ENCODE data around the gene ACTL8. TPM values are rescaled to one million over a fixed set of nuclear protein-coding genes. Genes with fewer than 3 reads are reported as not detected.

ACTL8 gene
- total RNA-seq, 1 donor from 2014 or later = not detected

GRCh38 chr1:17857109-17857499 is 102.0 kb downstream of the ACTL8 start:
- intact Hi-C loops (cut with DNase I) = no loop called here
- DNase-seq (ENCODE audit: missing footprints) (no peak), ATAC-seq (no peak)

GRCh38 chr1:17857996-17858395 is 102.9 kb downstream of the ACTL8 start:
- DNase-seq (ENCODE audit: missing footprints) (no peak), ATAC-seq (no peak)
- intact Hi-C loops (cut with DNase I) = no loop called here

GRCh38 chr1:17860812-17861211 is 105.7 kb downstream of the ACTL8 start:
- no peak for DNase-seq (ENCODE audit: missing footprints)
- intact Hi-C loops (cut with DNase I) = no loop called here
- ATAC-seq = no peak

GRCh38 chr1:17861685-17862084 is 106.6 kb downstream of the ACTL8 start:
- DNase-seq (ENCODE audit: missing footprints) (no peak), ATAC-seq (no peak)
- intact Hi-C loops (cut with DNase I) = no loop called here

GRCh38 chr1:17862121-17862520 is 107.0 kb downstream of the ACTL8 start:
- no peak for DNase-seq (ENCODE audit: missing footprints)
- intact Hi-C loops (cut with DNase I) = no loop called here
- ATAC-seq = no peak

GRCh38 chr1:17865912-17866739 is 111.0 kb downstream of the ACTL8 start:
- ATAC-seq = no peak
- intact Hi-C loops (cut with DNase I) = no loop called here
- no peak for DNase-seq (ENCODE audit: missing footprints)

- ATAC-seq (no peak), DNase-seq (ENCODE audit: missing footprints) (no peak)
- intact Hi-C loops (cut with DNase I) = no loop called here
Observed at GRCh38 chr1:17866740-17867029, 111.6 kb downstream of the ACTL8 start.

GRCh38 chr1:17867470-17867869 is 112.3 kb downstream of the ACTL8 start:
- intact Hi-C loops (cut with DNase I) = no loop called here
- no peak for DNase-seq (ENCODE audit: missing footprints)
- ATAC-seq = no peak

- intact Hi-C loops (cut with DNase I) = no loop called here
- ATAC-seq (no peak), DNase-seq (ENCODE audit: missing footprints) (no peak)
Observed at GRCh38 chr1:17869815-17870214, 114.7 kb downstream of the ACTL8 start.

- intact Hi-C loops (cut with DNase I) = no loop called here
- no peak for ATAC-seq
- no peak for DNase-seq (ENCODE audit: missing footprints)
Observed at GRCh38 chr1:17870679-17871078, 115.5 kb downstream of the ACTL8 start.

- ATAC-seq = peak; percentile 81
- no peak for DNase-seq (ENCODE audit: missing footprints)
- intact Hi-C loops (cut with DNase I) = no loop called here
Observed at GRCh38 chr1:17873007-17873675, 118.0 kb downstream of the ACTL8 start.

GRCh38 chr1:17874231-17874630 is 119.1 kb downstream of the ACTL8 start:
- intact Hi-C loops (cut with DNase I) = loop anchor here (2.0 kb wide), 1 partner anchor 17 kb away; no protein-coding TSS in a partner anchor
- ATAC-seq (no peak), DNase-seq (ENCODE audit: missing footprints) (no peak)

- intact Hi-C loops (cut with DNase I) = loop anchor here (2.0 kb wide), 1 partner anchor 16 kb away; no protein-coding TSS in a partner anchor
- ATAC-seq = peak; percentile 29
- no peak for DNase-seq (ENCODE audit: missing footprints)
Observed at GRCh38 chr1:17874710-17875109, 119.6 kb downstream of the ACTL8 start.

- intact Hi-C loops (cut with DNase I) = loop anchor here (2.0 kb wide), 1 partner anchor 15 kb away; no protein-coding TSS in a partner anchor
- ATAC-seq = no peak
- DNase-seq (ENCODE audit: missing footprints) = no peak
Observed at GRCh38 chr1:17875171-17875881, 120.2 kb downstream of the ACTL8 start.

GRCh38 chr1:17875882-17876280 is 120.7 kb downstream of the ACTL8 start:
- intact Hi-C loops (cut with DNase I) = loop anchor here (2.0 kb wide), 1 partner anchor 15 kb away; no protein-coding TSS in a partner anchor
- DNase-seq (ENCODE audit: missing footprints) (no peak), ATAC-seq (peak; percentile 83)

Other genes with a start within 250 kb of the ACTL8 start
- gene ARHGEF10L, start 215.6 kb upstream of the ACTL8 start, total RNA-seq = 59.9 TPM

All from Right ventricle myocardium inferior (tissue), 1 donor.